Measurements from ENCODE around the gene SPDYE6.
"Not testable (repeated sequence)": the region's sequence is repeated elsewhere in the genome, so short reads cannot be mapped to it uniquely, and the experiment has no call there.

GRCh38 chr7:102356344-102356743, at the start of gene SPDYE6:
- not testable (repeated sequence) for TF ChIP-seq CTCF, POLR2A (IDR thresholded peaks at IDR 0.05)
